ENCODE data around the gene ACOT13.
A peak's percentile ranks its signal among the peaks of the same experiment; 100 is the strongest.

ACOT13 gene

GRCh38 chr6:24690593-24690992 lies 23.7 kb downstream of the ACOT13 start (continued):
- TF ChIP-seq ZNF23 (tag by site-specific recombination; IDR thresholded peaks at IDR 0.05; ENCODE audit: borderline replicate concordance) (no peak), KLF1 (tag by site-specific recombination; IDR thresholded peaks at IDR 0.05) (no peak), ZNF366 (tag by site-specific recombination; conservative IDR thresholded peaks at IDR 0.05) (no peak), ZNF776 (tag by site-specific recombination; IDR thresholded peaks at IDR 0.05; ENCODE audit: borderline replicate concordance) (no peak)
- TF ChIP-seq, protein P1, sequence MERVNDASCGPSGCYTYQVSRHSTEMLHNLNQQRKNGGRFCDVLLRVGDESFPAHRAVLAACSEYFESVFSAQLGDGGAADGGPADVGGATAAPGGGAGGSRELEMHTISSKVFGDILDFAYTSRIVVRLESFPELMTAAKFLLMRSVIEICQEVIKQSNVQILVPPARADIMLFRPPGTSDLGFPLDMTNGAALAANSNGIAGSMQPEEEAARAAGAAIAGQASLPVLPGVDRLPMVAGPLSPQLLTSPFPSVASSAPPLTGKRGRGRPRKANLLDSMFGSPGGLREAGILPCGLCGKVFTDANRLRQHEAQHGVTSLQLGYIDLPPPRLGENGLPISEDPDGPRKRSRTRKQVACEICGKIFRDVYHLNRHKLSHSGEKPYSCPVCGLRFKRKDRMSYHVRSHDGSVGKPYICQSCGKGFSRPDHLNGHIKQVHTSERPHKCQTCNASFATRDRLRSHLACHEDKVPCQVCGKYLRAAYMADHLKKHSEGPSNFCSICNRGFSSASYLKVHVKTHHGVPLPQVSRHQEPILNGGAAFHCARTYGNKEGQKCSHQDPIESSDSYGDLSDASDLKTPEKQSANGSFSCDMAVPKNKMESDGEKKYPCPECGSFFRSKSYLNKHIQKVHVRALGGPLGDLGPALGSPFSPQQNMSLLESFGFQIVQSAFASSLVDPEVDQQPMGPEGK (tag by site-specific recombination; IDR thresholded peaks at IDR 0.05) = no peak

- POLR2A ChIA-PET = no interaction called here
These were observed 24.7 kb downstream of the ACOT13 start for GRCh38 chr6:24691550-24691949.

DNA sequence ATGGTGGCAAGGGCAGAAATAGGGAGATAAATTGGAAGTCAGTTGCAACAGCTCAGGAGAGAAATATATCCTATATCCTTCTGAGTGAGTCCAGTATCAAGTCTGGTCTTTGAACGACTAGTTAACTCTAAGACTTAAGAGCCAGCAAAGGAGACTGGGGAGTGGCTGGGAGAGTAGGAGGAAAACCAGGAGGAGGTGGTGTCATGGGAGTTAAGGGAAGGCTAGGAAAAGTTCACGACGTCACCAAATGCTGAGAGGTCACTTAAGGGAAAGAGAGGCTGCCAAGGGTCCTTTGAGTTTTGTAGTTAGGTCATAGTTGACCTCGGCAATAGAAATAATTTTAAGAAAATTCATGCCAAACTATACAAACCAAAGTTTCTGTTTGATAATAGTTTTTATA lies 25.1 kb downstream of the ACOT13 start:
- H3K36me3 ChIP-seq (ENCODE audit: control insufficient read depth in 2 of 2, insufficient read depth in 1 of 2, low read length in 2 of 2) = peaks cover 0 to 9% of the 10 kb centered on the region in 2 experiments; a peak in 1 of 3 replicates
- no peak overlapping the region for H3K4me3 ChIP-seq (ENCODE audit: low read depth, low read length)
- ChIA-PET POLR2A (no interaction called here), CTCF (interaction anchor here (0.9 to 2.7 kb wide), 6 partner anchors 108 to 171 kb away, joined by 4 to 16 read pairs (median 8); no protein-coding TSS in a partner anchor)
- H3K27ac ChIP-seq (ENCODE audit: extremely low read depth, low read depth, low read length) = no peak overlapping the region
- H3K9me3 ChIP-seq (ENCODE audit: control insufficient read depth, insufficient read depth, low read depth, low read length) = no peaks in the 10 kb centered on the region
- TF ChIP-seq ZXDB (tag by site-specific recombination; IDR thresholded peaks at IDR 0.05) (no peak), ZNF830 (tag by site-specific recombination; IDR thresholded peaks at IDR 0.05; ENCODE audit: low read depth) (no peak), ATF2 (tag by site-specific recombination; IDR thresholded peaks at IDR 0.05; ENCODE audit: low read depth) (peak; percentile 13; the same call in 1 of the 2 replicates), HOXC10 (CRISPR knock-in tag; IDR thresholded peaks at IDR 0.05) (no peak)
- H3K4me1 ChIP-seq (ENCODE audit: control insufficient read depth, insufficient read depth, low read length) = peaks cover 4% of the 10 kb centered on the region; the same call in 1 of the 2 replicates

More at GRCh38 chr6:24691550-24691949, 24.7 kb downstream of the ACOT13 start:
- no peak overlapping the region for H3K4me3 ChIP-seq (ENCODE audit: low read depth, low read length)
- TF ChIP-seq ZNF560 (tag by site-specific recombination; IDR thresholded peaks at IDR 0.05; ENCODE audit: borderline replicate concordance) (no peak), PRDM1 (tag by site-specific recombination; IDR thresholded peaks at IDR 0.05) (0 out of 2 replicates have a peak, but pooled peaks have one; percentile 20), ZNF561 (tag by site-specific recombination; IDR thresholded peaks at IDR 0.05; ENCODE audit: borderline replicate concordance) (no peak)
- TF ChIP-seq, protein P2, sequence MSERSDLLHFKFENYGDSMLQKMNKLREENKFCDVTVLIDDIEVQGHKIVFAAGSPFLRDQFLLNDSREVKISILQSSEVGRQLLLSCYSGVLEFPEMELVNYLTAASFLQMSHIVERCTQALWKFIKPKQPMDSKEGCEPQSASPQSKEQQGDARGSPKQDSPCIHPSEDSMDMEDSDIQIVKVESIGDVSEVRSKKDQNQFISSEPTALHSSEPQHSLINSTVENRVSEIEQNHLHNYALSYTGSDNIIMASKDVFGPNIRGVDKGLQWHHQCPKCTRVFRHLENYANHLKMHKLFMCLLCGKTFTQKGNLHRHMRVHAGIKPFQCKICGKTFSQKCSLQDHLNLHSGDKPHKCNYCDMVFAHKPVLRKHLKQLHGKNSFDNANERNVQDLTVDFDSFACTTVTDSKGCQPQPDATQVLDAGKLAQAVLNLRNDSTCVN (tag by site-specific recombination; optimal IDR thresholded peaks at IDR 0.05) = no peak
- peaks cover 4% of the 10 kb centered on the region; the same call in 1 of the 2 replicates for H3K4me1 ChIP-seq (ENCODE audit: control insufficient read depth, insufficient read depth, low read length)
- CTCF ChIA-PET = interaction anchor here (0.9 to 2.7 kb wide), 5 partner anchors 108 to 170 kb away, joined by 4 to 16 read pairs (median 7); no protein-coding TSS in a partner anchor
- no peak overlapping the region for H3K27ac ChIP-seq (ENCODE audit: extremely low read depth, low read depth, low read length)
- peaks cover 0 to 9% of the 10 kb centered on the region in 2 experiments; a peak in 1 of 3 replicates for H3K36me3 ChIP-seq (ENCODE audit: control insufficient read depth in 2 of 2, insufficient read depth in 1 of 2, low read length in 2 of 2)
- no peaks in the 10 kb centered on the region for H3K9me3 ChIP-seq (ENCODE audit: control insufficient read depth, insufficient read depth, low read depth, low read length)

GRCh38 chr6:24692415-24692814 lies 25.5 kb downstream of the ACOT13 start:
- Histone ChIP-seq H3K27ac (ENCODE audit: extremely low read depth, low read depth, low read length) (no peak overlapping the region), H3K4me1 (ENCODE audit: control insufficient read depth, insufficient read depth, low read length) (peaks cover 4% of the 10 kb centered on the region; the same call in 1 of the 2 replicates), H3K4me3 (ENCODE audit: low read depth, low read length) (no peak overlapping the region), H3K9me3 (ENCODE audit: control insufficient read depth, insufficient read depth, low read depth, low read length) (no peaks in the 10 kb centered on the region), H3K36me3 (ENCODE audit: control insufficient read depth in 2 of 2, insufficient read depth in 1 of 2, low read length in 2 of 2) (peaks cover 0 to 5% of the 10 kb centered on the region in 2 experiments; a peak in 1 of 3 replicates)
- ChIA-PET POLR2A (no interaction called here), CTCF (interaction anchor here (1.3 to 2.7 kb wide), 5 partner anchors 109 to 262 kb away, joined by 4 to 16 read pairs (median 8); no protein-coding TSS in a partner anchor)
- TF ChIP-seq ZNF112 (tag by site-specific recombination; IDR thresholded peaks at IDR 0.05) = no peak
- TF ChIP-seq ZNF513 (tag by site-specific recombination; IDR thresholded peaks at IDR 0.05) = no peak
- peak; percentile 65; the same call in 1 of the 2 replicates for TF ChIP-seq ZNF121 (tag by site-specific recombination; IDR thresholded peaks at IDR 0.05)
- no peak for TF ChIP-seq ZBTB17 (tag by site-specific recombination; IDR thresholded peaks at IDR 0.05)

Data from HEK293 (cell line).